HG03039 (cell line): ENCODE results near the gene NOL4L.

Experiments
- ATAC-seq: cut with Tn5 transposase; IDR thresholded peaks from one replicate; pipeline ENCODE4 v1.9.1; 2021; ENCODE audit warnings: mild to moderate bottlenecking, moderate library complexity; ENCODE audit not compliant: unreplicated experiment

The NOL4L gene

DNA sequence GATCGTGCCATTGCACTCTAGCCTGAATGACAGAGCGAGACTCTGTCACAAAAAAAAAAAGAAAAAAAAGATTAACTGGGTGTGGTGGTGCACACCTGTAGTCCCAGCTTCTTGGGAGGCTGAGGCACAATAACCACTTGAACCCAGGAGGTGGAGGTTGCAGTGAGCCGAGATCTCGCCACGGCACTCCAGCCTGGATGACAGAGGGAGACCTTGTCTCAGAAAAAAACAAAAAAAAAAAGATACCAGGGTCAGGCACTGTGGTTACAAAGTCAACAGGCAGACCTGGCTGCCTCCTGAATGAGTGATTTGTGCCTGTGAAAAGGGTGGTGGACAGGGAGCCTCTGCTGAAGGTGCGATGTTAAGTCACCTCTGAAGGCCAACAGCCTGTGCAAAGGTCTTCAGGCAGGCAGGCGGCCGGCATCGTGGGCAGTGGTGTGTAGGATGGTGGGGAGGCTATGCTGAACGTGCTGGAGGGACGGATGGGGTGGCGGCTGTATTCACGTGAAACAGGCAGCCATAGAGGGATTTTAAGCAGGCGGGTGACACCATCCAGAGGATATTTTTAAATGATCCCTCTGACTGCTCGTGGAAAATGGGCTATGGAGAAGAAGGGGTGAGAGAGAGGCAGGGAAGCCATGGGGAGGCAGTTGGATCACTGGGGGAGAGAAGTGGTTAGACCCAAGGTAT, 41.4 kb downstream of the NOL4L start:
- ATAC-seq = no peak

DNA sequence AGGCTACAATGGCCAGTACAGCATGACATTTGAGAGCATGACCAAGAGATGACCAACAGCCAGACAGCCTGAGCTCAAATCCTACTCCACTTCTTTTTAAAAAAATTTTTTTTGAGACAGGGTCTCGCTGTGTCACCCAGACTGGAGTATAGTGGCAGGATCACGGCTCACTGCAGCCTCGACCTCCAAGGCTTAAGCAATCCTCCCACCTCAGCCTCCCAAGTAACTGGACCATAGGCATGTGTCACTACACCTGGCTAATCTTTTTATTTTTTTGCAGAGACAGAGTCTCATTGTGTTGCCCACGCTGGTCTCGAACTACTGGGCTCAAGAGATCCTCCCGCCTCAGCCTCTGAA, 42.9 kb downstream of the NOL4L start:
- no peak for ATAC-seq

DNA sequence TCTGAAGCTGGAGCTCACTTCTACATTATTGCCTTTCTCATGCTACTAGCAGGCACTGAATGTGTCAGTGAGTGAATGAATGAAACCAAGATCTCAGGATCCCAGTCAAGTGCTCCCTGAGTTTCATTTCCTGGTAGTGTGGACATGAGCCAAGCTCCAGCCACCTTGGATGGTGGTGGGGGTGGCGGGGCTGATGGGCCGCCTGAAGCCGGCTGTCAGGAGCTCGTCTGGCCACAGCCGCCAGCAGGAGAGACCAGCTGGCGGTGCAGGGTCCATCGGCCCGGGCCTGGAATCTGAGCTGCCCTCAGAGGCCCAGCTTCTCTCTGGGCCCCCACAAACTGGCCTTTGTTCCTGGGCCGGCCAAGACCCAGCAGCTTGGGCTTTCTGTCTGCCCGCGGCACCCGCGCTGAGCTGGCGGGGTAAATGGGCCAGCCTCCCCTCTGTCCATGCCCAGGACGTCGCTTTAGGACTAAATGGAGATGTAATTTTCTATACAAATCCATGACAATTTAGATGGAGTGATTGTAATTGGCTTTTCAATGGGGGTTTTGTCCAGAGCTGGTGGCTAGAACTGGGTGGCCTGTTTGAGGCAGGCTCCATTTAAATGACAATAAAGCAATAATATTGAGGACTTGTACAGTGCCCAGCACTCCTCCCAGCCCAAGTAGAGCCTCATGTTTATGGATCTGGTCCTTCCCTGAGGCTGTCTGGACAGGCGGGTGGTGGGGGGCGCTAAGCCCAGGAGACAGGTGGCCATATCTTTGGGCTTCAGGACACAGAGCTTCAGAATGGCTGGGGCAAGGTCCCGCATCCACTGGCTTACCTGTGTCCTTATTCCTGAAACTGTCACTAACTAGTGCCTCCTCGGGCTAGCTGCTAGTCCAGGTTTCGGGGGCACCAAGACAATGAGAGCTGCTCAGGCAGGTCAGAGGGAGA, 43.5 kb downstream of the NOL4L start:
- ATAC-seq = no peak

DNA sequence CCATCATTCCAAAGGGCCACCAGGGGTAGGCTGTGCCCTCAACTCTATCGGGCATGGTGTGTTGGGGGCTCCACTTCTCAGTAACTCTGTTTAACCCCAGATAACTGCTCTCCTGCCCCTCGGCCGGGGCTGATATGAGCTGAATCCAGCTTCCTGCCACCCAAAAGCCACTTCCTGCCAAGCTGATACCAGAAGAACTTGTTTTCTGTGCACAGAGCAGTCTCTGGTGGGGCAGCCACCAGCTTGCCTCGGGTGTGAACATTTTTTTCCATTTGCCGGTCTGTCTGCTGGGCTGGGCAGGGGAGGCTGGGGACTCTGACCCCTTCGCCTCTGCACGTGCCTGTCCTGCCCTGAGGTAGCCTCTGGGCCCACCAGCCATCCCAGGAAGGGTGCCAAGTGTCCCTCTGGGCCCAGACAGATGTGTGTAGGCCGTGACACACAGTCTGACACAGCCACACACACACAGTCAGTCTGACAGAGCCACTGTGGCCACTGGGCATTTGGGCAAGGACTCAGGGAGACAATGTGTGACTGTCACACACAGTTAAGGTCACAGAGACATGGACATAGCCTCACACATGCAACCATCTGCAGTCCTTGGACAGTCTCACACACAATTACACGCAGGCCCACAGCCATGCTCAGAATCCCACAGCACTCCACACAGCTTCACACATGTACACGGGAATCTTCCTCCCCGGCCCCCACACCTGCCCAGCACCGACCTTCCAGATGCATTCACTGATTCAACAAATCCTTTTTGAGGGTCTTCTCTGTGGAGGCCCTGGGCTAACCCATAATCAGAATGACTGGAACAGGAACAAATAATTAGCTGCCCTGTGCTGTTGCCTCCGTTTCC, 45.1 kb downstream of the NOL4L start:
- ATAC-seq = no peak

DNA sequence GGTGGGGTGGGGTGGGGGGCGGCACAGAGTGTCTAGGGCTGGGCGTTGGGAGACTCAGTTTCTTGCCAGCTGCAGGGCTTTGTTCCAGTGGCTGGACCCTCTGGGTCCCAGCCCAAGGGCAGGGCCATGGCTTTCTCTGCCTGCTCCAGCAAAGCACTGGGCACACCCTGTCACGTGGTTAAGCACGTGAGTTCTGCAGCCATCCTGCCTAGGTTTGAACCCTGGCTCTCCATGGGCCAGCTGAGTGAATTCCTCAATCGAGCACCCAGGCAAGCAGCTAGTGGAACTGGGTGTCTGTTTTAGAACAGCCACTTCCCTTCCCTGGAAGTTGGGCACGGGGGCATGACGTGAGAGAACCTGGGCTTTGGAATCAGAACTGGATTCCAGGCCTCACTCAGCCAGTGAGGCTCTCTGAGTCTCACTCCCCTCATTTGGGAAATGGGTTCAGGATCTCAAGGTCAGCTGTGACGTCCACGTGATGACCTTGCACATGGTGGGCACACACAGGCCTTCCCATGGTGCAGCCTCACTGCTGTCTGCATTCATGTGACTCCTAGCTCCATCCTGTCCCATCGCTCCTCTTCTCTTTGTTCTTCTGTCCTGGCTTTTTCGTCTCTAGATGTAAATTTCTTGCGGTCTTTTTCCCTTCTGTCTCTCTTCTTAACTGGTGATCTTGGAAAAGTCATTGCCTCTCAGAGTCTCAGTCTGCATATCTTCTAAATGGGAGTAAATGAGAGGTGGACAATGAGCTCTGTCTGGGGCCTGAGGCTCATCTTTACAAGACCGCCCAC, 45.9 kb downstream of the NOL4L start:
- ATAC-seq = no peak

GRCh38 chr20:32538526-32538939, 46.6 kb downstream of the NOL4L start:
- no peak for ATAC-seq

DNA sequence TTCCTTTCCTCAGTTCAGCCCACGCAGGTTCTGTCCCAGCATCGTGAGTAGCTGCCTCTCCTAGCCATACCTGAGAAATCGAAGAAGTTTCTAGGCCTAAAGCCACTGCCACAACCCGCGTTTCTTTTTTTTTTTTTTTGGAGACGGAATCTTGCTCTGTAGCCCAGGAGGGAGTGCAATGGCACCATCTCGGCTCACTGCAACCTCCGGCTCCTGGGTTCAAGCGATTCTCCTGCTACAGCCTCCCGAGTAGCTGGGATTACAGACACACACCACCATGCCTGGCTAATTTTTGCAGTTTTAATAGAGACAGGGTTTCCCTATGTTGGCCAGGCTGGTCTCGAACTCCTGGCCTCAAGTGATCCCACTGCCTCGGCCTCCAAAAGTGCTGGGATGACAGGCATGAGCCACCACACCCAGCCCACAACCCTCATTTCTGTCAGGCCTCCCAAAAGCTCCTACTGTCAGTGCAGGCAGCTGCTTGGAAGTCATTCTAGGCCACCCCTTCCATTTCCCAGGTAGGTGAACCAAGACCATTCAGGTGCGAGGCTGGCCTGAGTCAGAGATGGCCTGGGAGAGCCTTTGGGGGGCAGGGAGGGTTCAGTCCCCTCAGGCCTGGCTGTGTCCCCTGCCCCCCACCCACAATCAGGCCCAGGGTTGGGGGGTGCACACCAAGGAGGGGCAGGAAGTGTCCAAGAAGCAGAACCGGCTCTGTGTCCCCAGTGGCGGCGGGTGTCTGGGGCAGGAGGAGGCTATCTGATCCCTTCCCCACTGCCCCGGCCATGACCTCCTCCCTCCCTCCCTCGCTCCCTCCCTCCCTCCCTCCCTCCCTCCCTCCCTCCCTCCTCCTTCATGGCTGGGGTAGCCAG, 47.2 kb downstream of the NOL4L start:
- ATAC-seq = no peak

- ATAC-seq = peak; percentile 22
Observed at GRCh38 chr20:32536851-32537656, 48.1 kb downstream of the NOL4L start.

- ATAC-seq = peak; percentile 43
Observed at GRCh38 chr20:32535953-32536823, 48.9 kb downstream of the NOL4L start.

- ATAC-seq = no peak
Observed at GRCh38 chr20:32535316-32535952, 49.7 kb downstream of the NOL4L start.

DNA sequence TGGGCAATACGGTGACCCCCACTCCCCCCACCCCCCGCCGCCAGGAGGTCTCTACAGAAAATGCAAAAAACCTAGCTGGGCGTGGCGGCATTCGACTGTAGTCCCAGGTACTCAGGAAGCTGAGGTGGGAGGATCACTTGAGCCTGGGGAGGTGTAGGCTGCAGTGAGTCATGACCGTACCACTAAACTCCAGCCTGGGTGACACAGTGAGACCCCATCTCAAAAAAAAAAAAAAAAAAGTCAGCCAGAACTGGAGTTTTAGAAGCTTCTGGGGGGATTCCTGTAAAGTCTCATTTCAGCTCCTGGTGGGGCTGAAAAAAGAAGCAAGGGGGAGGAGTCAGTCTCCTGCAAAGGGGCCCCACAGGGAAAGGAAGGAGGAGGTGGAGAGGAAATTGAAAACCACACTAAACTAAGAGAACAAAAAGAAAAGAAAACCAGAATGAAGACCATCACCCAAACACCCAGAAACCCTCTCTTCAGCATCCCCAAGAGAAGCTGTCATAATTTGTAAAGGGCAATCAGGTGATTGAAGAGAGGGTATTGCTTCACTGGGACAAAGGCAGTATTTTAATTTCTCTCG, 50.4 kb downstream of the NOL4L start:
- ATAC-seq = no peak

DNA sequence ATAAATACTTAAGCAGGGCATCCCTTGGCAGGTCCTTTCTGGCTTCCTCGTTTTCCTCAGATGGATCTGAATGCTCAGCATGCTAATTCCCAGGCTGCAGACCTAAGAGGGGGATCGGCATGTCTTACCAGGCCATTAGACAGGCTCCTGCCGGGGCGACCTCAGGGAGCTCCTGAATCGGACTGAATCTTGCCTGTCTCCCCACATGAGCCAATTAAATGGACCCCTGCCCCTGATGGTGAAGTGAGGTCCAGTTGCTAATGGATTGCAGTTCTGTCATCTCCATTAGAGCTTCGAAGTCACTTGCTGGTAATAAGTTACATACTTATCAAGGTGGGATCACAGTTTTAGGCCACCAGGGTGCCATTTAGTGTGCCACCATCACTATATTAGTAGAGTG, 51.4 kb downstream of the NOL4L start:
- no peak for ATAC-seq

DNA sequence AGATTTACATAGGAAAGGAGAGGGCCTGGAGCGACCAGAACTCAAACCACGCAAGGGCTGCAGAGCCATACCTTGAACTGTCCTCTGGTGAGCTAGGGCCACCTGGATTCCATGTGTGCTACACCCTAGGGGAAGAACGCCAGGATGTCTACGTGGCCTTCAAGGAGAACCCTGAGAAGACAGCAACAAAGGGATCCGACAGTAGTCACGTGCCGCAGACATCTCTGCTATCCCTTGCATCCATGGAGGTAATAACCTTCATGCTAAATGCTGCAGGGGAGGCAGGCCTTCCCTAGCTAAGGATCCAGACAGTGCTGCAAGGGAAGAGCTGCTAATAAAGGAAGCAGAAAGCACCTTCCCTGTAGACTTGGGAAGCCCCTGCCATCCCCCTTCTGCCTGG, 52.9 kb downstream of the NOL4L start:
- no peak for ATAC-seq

DNA sequence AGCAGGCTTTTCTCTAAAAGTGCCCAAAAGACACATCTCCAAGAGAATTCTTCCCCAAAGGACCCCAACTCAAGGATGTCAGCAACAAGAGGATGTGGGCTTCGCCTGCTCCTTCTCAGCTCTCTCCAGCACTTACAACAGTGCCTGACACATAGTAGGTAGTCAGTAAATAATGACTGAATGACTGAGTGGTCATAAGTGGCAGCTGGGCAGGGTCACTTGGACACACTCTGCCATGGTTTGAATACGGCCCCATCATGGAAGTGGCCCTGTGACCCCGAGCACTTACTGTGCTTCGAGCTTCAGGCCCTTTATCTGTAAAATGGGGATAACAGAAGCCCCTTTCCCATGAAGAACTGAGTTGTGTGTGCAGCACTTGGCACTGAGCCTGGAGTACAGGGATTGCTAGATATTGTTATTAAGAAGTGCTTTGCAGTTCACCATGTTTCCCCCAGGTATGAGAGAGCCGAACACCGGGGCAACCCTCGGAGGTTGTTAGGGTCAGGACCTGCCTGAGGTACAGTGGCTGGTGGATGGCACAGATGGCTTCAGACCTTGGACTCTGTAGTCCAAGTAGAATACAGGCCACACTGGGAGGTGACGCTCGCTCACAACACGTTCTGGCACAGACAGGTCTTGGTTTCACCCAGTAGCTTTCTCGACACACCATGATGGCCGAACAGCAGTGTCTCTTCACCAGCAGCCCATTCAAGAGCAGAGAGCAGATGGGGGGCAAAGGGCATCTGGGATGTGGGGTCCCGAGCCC, 56.0 kb downstream of the NOL4L start:
- no peak for ATAC-seq

DNA sequence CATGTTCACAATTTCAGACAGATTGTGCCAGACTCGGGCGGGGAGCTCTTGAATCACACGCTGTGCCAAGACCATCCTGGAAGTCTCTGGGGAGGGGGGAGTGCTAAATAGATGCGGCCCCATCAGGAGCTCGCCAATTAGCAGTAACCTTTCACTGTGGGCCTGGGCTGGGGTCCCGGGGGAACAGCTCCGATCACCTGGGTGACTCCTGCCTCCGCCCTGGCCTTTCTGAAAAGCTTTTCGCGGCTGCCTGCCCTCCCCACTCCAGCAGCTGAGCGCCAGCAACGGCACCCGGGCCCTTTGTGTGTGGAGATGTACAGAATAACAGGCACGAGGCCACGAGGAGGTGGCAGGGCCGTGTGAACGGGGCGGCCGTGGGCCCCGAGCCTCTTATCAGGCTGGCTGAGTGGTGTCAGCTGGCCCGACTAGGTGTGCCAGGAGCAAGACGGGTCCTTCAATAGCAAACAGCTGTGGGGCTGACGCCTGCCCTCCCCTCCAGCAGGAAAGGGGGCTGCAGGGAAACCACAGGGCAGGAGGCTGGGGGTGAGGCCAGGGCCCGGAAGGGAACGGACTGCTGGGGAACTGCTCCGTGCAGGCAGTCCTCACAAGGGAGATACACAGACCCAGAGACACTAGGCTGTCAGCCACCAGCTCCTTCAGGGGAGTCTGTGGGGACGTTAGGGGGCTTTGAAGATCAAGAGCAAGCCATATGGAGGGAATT, 56.8 kb downstream of the NOL4L start:
- no peak for ATAC-seq
